CD4-positive, alpha-beta T cell treated with Interleukin-10 for 1 hour (primary cell): ENCODE measurements around the gene GABBR2.

Source experiments
- DNase-seq: peaks from one replicate; pipeline ENCODE4 v3.0.0-alpha.2; 2020

GABBR2 gene

DNA sequence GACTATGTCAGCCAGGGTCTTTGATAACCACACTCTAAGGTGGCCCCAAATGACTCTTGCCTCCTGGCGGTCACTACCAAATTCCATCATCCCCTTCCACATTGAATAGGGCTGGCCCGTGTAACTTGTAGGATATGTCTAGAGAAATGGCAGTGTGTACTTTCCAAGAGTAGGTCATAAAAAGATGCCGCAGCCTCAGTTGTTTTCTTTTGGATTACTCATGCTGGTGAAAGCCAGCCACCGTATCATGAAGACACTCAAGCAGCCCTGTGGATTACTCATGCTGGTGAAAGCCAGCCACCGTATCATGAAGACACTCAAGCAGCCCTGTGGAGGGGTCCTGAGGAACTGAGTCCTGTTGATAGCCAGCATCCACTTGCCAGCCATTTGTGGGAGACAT lies 281.2 kb downstream of the GABBR2 start:
- DNase-seq, result no peak

GRCh38 chr9:98425079-98425478 lies 283.7 kb downstream of the GABBR2 start:
- no peak for DNase-seq

GRCh38 chr9:98419260-98419603 lies 289.5 kb downstream of the GABBR2 start:
- no peak for DNase-seq

DNA sequence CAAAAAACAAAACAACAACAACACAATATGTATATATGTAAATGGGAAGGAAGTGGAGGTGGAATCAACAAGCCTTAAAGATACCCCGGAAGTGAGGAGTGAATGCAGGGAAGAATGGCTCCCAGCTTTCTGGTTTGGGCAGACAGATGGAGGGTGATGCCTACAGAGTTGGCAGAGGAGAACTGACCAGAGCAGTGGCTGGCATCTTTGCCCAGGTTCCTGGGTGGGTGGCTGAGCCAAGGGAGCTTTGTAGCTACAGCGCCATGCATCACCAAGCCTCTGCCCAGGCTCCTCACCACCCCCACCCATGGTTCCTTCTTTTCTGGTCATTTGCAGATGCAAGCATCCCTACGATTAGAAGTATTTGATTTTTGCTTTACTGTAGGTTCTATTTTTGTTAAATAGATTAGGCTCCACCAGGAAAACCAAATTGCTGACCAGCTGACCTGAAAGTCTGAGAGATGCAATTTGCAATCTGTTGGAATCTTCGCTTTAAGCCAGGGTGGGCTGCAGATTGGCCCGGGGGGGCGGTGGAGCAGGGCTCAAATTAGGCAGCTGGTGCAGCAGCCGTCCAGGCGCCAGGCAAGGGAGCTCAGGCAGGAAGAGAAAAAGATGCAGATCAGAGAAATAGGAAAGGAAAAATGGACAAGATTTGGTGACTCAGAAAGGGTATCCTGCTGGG lies 290.0 kb downstream of the GABBR2 start:
- no peak for DNase-seq

DNA sequence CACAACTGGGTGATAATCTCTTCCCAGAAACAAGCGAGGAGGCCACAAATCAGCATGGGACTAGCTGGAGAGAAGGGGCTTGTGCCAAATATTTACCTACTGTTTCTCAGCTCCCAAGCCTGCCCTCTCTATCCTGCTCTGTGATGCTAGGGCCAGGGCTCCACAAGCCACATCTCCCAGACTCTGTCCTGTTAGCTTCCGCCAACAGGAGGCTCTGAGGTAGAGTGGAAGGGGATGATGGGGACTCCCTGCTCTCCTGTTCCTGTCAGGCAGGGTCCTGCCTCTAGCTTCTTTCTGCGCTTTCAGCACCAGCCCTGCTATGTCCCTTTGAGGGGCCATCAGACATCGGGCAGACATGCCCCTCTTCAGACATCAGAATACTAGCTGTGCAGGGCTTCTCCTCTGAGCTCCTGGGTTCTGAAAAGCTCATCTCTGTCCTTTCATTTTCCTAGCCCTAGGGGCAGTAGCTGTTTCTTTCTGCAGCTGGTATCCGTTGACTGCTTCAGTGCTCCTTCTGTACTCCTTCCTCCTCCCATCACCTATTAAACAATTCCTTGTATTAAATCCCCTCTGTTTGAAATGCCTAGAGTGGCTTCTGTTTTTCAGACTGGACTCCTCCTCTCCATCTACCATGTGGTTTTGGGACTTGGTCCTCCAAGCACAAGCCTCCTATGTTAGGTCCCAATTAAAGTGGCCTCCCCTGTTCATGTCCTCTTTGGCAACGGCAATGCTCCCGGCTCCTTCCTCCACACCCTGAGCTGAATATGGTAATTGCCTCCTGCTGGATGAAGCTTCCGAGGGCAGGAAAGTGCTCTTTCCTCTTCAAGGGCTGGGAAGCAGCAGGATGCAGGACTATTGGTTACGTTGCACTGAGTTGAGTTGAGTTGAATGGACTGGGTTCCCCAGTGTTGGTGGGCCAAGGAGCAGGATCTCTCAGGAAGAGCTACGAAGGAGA lies 292.2 kb downstream of the GABBR2 start:
- DNase-seq, result no peak

- no peak for DNase-seq
Measured at GRCh38 chr9:98415782-98416181, 293.0 kb downstream of the GABBR2 start.

GRCh38 chr9:98413084-98413483 lies 295.7 kb downstream of the GABBR2 start:
- no peak for DNase-seq

DNA sequence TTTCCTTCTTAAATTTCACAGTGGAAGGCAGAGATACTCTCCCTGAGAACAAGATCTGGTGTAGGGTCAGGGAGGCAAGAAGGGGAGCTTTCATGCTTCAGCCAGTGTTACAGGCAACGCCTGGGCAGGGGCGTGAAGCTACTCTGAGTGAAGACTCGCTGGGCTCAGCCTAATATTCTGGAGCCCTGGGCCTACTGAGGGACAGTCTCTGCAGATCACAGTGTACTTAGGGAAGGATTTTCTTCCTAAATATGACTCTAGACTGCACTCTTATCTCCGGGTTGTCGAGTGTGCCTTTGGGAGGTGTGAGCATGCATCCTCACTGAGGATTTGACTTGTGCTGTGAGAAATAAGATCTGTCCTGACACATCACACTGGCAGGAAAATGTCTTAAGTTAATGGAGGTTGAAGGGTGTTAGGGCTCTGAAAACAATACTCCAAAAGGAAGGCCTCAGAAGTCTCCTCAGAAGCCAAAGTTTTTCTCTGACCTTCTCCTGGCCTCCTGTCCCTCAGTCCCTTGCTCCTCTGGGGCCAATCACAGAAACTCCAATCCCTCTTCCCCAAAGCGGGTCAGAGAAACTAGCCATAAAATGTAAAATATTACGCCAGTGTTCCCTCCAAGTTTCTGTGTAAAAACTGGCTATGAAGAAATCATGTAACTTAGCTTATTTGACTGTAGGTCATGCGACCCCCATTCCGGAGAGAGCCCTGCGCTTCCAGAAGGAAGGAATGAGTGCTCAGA lies 296.5 kb downstream of the GABBR2 start:
- no peak for DNase-seq

DNA sequence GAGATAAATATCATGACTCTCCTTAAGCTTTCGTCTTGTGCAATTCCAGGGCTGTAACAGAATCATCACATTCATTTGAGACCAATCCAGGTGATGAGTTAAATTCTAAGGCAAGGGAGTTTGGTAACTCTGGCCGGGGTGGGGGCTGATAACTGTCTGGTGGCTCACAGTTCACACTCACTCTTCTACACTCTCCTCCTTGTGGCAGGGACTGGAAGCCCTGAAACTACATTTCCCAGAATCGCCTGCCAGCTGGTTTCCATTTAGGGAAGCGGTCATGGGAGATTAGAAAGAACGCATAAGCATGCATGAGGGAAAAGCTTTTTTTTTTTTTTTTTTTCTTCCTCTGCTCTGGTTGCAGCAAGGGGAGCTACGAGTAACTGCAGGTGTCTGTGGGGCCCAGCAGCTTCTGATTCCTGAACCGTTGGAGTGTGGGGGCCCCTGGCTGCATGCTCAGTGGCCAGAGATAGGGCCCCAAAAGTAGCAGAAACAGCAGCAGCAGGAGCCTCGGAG lies 298.5 kb downstream of the GABBR2 start:
- DNase-seq, result peak; percentile 1

DNA sequence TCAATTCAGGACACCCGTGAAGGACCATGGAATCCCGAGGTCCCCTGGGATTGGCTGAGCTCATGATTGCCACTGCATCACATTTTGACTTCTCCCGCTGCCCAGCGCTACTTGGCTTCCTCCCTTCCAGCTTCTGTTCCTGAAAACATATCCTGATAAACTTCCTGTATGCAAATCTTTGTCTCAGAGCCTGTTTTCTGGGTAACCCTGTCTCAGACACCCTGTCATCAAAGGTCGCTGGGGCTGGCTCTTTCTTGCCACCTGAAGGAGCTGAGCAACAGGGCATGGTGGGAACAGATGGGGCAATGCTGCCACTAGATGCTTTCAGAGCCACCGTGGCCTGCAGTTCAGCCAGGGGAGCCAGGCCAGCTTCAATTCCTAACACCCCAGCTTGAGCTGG lies 299.0 kb downstream of the GABBR2 start:
- no peak for DNase-seq

DNA sequence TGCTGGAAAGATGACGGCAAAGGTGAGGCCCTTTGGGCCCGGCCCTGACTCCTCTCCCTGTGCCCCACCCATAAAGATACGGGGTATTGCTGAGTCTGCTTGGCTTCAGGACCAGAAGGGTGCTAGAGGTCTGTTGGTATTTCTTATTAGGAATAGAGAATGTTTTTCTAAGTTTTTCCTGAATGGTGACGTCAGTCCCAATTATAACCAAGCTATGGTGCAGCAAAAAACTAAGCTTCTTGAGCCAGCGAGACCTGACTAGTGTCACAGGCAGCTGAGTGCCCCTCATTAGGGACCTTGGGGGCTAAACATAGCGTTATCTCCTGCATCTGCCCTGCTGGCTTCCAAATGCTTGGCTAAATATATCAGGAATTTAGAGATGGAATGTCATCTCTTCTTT lies 302.3 kb downstream of the GABBR2 start:
- no peak for DNase-seq

DNA sequence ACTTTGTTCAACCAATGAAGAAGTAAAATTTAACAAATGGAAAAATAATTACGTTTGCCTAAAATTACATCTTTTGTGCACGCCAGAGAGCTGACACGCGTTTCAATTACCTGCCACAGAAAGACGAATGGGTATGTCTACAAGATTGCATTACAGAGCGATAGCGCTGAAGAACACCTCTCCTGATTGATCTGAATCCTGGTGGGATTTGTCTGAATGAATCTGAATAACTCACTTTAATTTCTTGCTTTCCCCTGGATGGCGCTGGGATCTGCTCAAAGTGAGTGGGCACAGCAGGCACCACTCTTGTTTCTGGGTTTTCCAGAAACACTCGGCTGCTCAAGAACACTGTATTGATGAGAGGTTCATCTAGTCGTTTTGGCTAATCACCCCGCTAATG lies 304.5 kb downstream of the GABBR2 start:
- DNase-seq, result no peak

- no peak for DNase-seq
Measured at GRCh38 chr9:98403715-98404114, 305.0 kb downstream of the GABBR2 start.

- no peak for DNase-seq
Measured at GRCh38 chr9:98402019-98402840, 306.5 kb downstream of the GABBR2 start.

GRCh38 chr9:98401140-98402018 lies 307.4 kb downstream of the GABBR2 start:
- no peak for DNase-seq

DNA sequence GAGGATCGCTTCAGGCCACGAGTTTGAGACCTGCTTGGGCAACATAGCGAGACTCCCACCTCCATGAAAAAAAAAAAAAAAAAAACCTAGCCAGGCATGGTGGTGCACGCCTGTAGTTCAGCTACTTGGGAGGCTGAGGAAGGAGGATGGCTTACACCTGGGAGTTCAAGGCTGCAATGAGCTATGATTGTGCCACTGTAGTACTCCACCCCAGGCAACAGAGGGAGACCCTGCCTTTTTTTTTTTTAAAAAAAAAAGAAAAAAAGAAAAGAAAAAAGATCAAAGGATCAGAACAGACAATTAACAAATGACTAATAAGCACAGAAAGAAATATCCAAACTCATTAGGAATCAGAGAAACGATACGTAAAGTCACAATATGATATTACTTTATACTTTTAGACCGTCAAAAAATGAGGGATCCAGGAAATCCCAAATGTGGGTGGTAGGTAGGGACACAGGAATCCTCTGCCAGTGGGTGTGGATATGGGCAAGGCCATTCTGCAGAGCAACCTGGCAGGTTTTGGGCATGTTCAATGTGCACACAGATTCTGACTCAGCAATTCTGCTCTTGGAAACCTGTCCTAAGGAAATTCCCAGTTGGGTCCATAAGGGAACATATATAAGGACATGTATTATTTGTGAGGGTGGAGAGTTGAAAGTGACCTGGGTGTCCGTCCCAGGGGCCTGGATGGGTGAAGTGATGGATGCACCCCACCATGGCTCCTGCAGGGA lies 308.6 kb downstream of the GABBR2 start:
- DNase-seq, result no peak

- DNase-seq, result no peak
Measured at GRCh38 chr9:98396656-98397055, 312.1 kb downstream of the GABBR2 start.

DNA sequence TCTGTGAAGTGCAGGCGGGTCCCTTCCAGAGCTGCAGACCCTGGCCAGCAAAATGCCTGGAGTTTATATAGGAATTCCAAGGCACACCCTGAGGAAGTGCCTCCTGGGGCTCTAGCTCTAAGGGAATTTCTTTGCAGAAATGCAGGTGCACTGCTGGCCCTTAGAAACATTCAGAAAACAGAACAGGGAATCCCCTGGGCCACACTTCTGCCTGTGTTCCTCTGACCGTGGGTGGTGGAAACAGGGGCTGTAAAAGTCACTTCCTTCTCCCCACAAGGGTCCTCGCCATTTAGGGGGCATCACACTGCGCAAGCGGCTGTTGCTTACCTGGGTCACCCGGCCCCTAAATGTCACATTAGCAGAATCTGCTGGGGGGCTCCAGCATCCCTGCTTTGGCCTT lies 312.5 kb downstream of the GABBR2 start:
- no peak for DNase-seq

GRCh38 chr9:98391867-98392266 lies 316.9 kb downstream of the GABBR2 start:
- no peak for DNase-seq

DNA sequence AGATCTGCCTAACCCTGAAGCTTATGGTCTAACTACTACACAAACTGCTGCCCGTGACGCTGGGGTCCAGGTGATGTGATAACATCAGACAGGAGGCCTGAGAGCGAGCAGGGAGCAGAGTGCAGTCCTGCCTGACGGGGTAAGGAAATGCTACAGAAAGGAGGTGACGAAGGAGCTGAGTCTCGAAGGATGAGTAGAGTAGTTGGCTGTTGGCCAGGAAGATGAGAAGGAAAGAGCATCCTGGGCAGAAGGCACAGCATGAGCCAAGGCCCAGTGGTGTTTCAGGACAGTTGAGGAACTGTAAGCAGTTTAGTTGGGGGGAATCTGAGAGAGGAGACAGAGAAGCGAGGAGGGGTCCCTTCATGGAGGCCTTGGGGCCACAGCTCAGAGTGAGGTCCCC lies 317.3 kb downstream of the GABBR2 start:
- no peak for DNase-seq

- DNase-seq, result no peak
Measured at GRCh38 chr9:98385751-98386150, 323.0 kb downstream of the GABBR2 start.
